Nephron (organoid): ENCODE measurements around the gene PLEKHM3.

Experiments used
- H3K27ac Mint-ChIP-seq, 3 experiments: 2 replicates each; pipeline ENCODE4 v1.8.0; 2020; ENCODE audit warnings: mixed read lengths in 3 of 3, mild to moderate bottlenecking in 2 of 3, moderate library complexity in 1 of 3
- H3K27me3 Mint-ChIP-seq: 2 replicates; pipeline ENCODE4 v1.8.0; 2021; ENCODE audit warnings: low read depth, mild to moderate bottlenecking, moderate library complexity, mixed read lengths
- H3K36me3 Mint-ChIP-seq: 2 replicates; pipeline ENCODE4 v1.8.0; 2020; ENCODE audit warnings: low read depth, mixed read lengths
- H3K4me1 Mint-ChIP-seq: 2 replicates; pipeline ENCODE4 v1.8.0; 2020; ENCODE audit warnings: mixed read lengths
- H3K4me3 Mint-ChIP-seq, 3 experiments: 2 replicates each; pipeline ENCODE4 v1.8.0; 2020; ENCODE audit warnings: mild to moderate bottlenecking in 3 of 3, mixed read lengths in 3 of 3, moderate library complexity in 2 of 3
- H3K9me3 Mint-ChIP-seq: 2 replicates; pipeline ENCODE4 v1.8.0; 2020; ENCODE audit warnings: mixed read lengths
- TF ChIP-seq, protein P1 (sequence below), 3 experiments: fragments of 200-600 bp; sonication (generic); IDR thresholded peaks; one replicate each; pipeline ENCODE4 v1.5.0; 2021; ENCODE audit warnings: antibody characterized with exemption in 3 of 3; ENCODE audit not compliant: unreplicated experiment in 3 of 3

Gene PLEKHM3

DNA sequence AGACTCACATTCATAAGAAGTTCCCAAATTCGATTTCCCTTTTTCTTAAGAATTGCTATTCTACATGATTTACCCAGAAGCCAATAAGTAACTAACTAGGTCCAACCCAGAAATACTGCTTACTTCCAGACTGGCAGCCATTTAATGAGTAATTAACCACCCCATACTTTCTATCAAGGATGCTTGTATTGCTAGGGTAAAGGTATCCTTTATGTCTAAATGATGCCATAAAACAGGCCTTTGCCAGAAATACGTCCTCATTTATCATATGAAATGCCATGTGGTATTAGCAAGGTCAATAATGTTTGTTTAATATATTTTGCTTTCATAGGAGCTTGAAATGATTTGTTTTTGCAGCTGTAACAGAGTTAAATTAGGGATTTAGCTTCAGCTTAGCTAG is 56.1 kb downstream of the PLEKHM3 start:
- Mint-ChIP-seq H3K4me3 (no peak overlapping the region), H3K27me3 (no peaks in the 10 kb centered on the region), H3K27ac (no peak overlapping the region), H3K9me3 (no peaks in the 10 kb centered on the region), H3K36me3 (no peaks in the 10 kb centered on the region), H3K4me1 (peaks cover 21% of the 10 kb centered on the region)
- TF ChIP-seq, protein P1, sequence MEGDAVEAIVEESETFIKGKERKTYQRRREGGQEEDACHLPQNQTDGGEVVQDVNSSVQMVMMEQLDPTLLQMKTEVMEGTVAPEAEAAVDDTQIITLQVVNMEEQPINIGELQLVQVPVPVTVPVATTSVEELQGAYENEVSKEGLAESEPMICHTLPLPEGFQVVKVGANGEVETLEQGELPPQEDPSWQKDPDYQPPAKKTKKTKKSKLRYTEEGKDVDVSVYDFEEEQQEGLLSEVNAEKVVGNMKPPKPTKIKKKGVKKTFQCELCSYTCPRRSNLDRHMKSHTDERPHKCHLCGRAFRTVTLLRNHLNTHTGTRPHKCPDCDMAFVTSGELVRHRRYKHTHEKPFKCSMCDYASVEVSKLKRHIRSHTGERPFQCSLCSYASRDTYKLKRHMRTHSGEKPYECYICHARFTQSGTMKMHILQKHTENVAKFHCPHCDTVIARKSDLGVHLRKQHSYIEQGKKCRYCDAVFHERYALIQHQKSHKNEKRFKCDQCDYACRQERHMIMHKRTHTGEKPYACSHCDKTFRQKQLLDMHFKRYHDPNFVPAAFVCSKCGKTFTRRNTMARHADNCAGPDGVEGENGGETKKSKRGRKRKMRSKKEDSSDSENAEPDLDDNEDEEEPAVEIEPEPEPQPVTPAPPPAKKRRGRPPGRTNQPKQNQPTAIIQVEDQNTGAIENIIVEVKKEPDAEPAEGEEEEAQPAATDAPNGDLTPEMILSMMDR (IDR thresholded peaks at IDR 0.05; ENCODE audit: unreplicated experiment in 3 of 3) = no peak

DNA sequence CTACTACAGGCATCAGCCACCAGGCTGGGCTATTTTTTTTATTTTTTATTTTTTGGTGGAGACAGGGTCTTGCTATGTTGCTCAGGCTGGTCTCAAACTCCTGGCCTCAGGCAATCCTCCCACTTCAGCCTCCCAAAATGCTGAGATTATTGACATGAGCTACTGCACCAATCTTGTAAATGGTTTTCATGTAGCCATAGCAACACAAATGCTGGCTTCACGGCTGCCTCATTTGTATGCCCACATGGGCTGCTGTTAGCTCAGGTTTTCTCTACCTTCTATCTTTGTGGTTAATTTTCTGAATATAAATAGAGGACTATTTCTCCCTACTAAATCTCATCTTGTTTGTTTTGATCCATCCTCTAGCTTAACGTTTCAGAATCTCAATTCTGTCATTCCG is 58.2 kb downstream of the PLEKHM3 start:
- TF ChIP-seq, protein P1 (IDR thresholded peaks at IDR 0.05; ENCODE audit: unreplicated experiment in 3 of 3) = no peak
- no peak overlapping the region for H3K27ac Mint-ChIP-seq
- peaks cover 11% of the 10 kb centered on the region for H3K27me3 Mint-ChIP-seq
- peaks cover 3% of the 10 kb centered on the region for H3K9me3 Mint-ChIP-seq
- no peak overlapping the region for H3K4me3 Mint-ChIP-seq
- peaks cover 11% of the 10 kb centered on the region for H3K36me3 Mint-ChIP-seq
- peaks cover 21% of the 10 kb centered on the region for H3K4me1 Mint-ChIP-seq

DNA sequence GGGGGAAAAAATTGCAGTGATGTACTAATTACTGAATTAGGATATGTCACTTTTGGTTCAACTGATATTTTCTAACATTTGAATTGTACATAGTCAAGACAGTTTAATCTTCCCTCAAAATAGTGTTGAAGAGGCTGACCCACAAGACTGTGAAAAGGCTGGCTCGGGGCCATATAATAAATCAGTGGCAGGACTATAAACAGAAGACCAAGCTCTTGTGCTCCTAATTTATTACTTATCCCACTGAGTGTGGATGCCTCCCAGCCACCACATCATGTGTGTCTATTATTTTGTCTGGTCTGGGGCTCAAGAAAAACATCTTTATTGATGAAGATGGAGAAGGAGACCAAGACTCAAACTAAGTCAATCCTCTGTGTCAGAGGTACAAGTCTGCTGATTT is 64.4 kb downstream of the PLEKHM3 start:
- no peak overlapping the region for H3K4me3 Mint-ChIP-seq
- peaks cover 3% of the 10 kb centered on the region for H3K9me3 Mint-ChIP-seq
- no peak overlapping the region for H3K27ac Mint-ChIP-seq
- H3K36me3 Mint-ChIP-seq = peaks cover 17% of the 10 kb centered on the region
- H3K27me3 Mint-ChIP-seq = peaks cover 14% of the 10 kb centered on the region
- H3K4me1 Mint-ChIP-seq = peaks cover 9% of the 10 kb centered on the region
- TF ChIP-seq, protein P1 (IDR thresholded peaks at IDR 0.05; ENCODE audit: unreplicated experiment in 3 of 3) = no peak

DNA sequence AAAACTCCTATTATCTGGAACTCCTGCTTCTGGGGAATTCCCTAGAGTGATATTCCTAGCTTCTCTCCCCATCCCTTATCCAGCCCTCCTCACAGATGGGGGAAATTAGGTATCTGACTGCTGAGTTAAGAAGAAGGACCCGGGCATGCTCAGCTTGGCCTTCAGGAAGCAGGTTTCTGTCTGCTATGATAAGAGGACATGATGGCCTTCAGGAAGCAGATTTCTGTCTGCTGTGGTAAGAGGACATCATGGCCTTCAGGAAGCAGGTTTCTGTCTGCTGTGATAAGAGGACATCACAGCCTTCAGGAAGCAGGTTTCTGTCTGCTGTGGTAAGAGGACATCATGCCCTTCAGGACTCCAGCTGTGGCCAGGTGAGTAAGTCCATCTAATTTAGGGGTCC is 65.2 kb downstream of the PLEKHM3 start:
- Mint-ChIP-seq H3K36me3 (peaks cover 17% of the 10 kb centered on the region), H3K9me3 (peaks cover 3% of the 10 kb centered on the region), H3K27me3 (peaks cover 14% of the 10 kb centered on the region)

GRCh38 chr2:207956771-207957170 is 68.6 kb downstream of the PLEKHM3 start:
- Mint-ChIP-seq H3K27me3 (no peaks in the 10 kb centered on the region), H3K9me3 (no peaks in the 10 kb centered on the region), H3K4me1 (peaks cover 12% of the 10 kb centered on the region), H3K4me3 (no peak overlapping the region), H3K36me3 (peaks cover 3% of the 10 kb centered on the region), H3K27ac (no peak overlapping the region)
- TF ChIP-seq, protein P1 (IDR thresholded peaks at IDR 0.05; ENCODE audit: unreplicated experiment in 3 of 3) = no peak

More for the DNA sequence above, 65.2 kb downstream of the PLEKHM3 start:
- TF ChIP-seq, protein P1 (IDR thresholded peaks at IDR 0.05; ENCODE audit: unreplicated experiment in 3 of 3) = no peak
- no peak overlapping the region for H3K27ac Mint-ChIP-seq
- peaks cover 9% of the 10 kb centered on the region for H3K4me1 Mint-ChIP-seq
- no peak overlapping the region for H3K4me3 Mint-ChIP-seq

DNA sequence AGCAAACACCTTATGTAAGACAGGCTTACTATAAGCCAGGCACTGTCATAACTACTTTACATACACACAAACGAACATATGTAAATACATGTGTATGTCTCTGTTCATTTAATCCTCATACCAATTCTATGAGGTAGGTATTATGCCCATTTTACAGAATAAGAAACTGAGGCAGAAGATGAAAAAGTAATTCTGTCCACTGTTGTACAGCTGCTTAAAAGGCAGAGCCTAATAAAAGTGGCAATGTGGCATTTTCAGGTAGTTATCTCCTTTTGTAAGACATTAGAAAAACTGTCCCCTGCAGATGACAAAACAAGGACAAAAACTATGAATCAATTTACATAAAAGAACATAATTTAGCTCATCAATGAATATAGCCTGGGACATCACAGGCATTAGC is 69.9 kb downstream of the PLEKHM3 start:
- no peaks in the 10 kb centered on the region for H3K9me3 Mint-ChIP-seq

More for the DNA sequence above, 69.9 kb downstream of the PLEKHM3 start:
- Mint-ChIP-seq H3K27me3 (no peaks in the 10 kb centered on the region), H3K4me1 (peaks cover 12% of the 10 kb centered on the region), H3K36me3 (peaks cover 3% of the 10 kb centered on the region), H3K4me3 (no peak overlapping the region), H3K27ac (no peak overlapping the region)
- TF ChIP-seq, protein P1 (IDR thresholded peaks at IDR 0.05; ENCODE audit: unreplicated experiment in 3 of 3) = no peak
